CD4-positive, CD25-positive, alpha-beta regulatory T cell (primary cell): Measurements from ENCODE around the gene BCAS1. TPM values are rescaled to one million over a fixed set of nuclear protein-coding genes. Genes with fewer than 3 reads are reported as not detected.
"Not testable (repeated sequence)": the region's sequence is repeated elsewhere in the genome, so short reads cannot be mapped to it uniquely, and the experiment has no call there.

Source experiments
- ATAC-seq, 2 donors: fragments of 150-1000 bp; cut with Tn5 transposase; one replicate each; pipeline ENCODE4 v1.10.0; 2021; ENCODE audit warnings: low read depth in 2 of 2, moderate number of reproducible peaks in 2 of 2, moderate library complexity in 1 of 2
- DNase-seq, 3 donors: peaks; one replicate each; pipeline versions ENCODE4 v3.0.0 to v3.0.0-alpha.2; 2012 to 2022; ENCODE audit warnings: mixed read lengths in 1 of 3
- H3K27ac ChIP-seq: one replicate; pipeline ENCODE4 v1.7.0; 2013; ENCODE audit warnings: mild to moderate bottlenecking, low read length; ENCODE audit not compliant: insufficient read depth, poor library complexity, severe bottlenecking
- H3K27me3 ChIP-seq: one replicate; pipeline ENCODE4 v1.7.0; 2013; ENCODE audit warnings: low read length; ENCODE audit not compliant: control insufficient read depth, insufficient read depth
- H3K36me3 ChIP-seq: one replicate; pipeline ENCODE4 v1.7.0; 2013; ENCODE audit warnings: mild to moderate bottlenecking, low read length, moderate library complexity; ENCODE audit not compliant: control insufficient read depth, insufficient read depth
- H3K4me1 ChIP-seq: 2 replicates; pipeline ENCODE4 v1.7.0; 2013; ENCODE audit warnings: mild to moderate bottlenecking, low read length; ENCODE audit not compliant: insufficient read depth, control insufficient read depth, poor library complexity, severe bottlenecking
- H3K4me3 ChIP-seq: one replicate; pipeline ENCODE4 v1.7.0; 2013; ENCODE audit warnings: low read depth, mild to moderate bottlenecking, low read length, moderate library complexity
- H3K9me3 ChIP-seq, 2 experiments: 1 replicate in 1 of 2; 2 replicates in 1 of 2; pipeline ENCODE4 v1.7.0; 2013; ENCODE audit warnings: low read length in 2 of 2, mild to moderate bottlenecking in 1 of 2, moderate library complexity in 1 of 2; ENCODE audit not compliant: control insufficient read depth in 2 of 2
- H3K27ac Mint-ChIP-seq, 3 donors: one replicate each; pipeline ENCODE4 v1.8.0; 2020 to 2022; ENCODE audit warnings: mild to moderate bottlenecking in 3 of 3, mixed read lengths in 3 of 3, moderate library complexity in 2 of 3
- H3K27me3 Mint-ChIP-seq: one replicate; pipeline ENCODE4 v1.8.0; 2022; ENCODE audit warnings: mild to moderate bottlenecking, mixed read lengths
- H3K36me3 Mint-ChIP-seq: one replicate; pipeline ENCODE4 v1.8.0; 2020; ENCODE audit warnings: mixed read lengths
- H3K4me1 Mint-ChIP-seq, 4 donors: one replicate each; pipeline ENCODE4 v1.8.0; 2020 to 2022; ENCODE audit warnings: mixed read lengths in 4 of 4, mild to moderate bottlenecking in 1 of 4
- H3K4me3 Mint-ChIP-seq, 4 donors: one replicate each; pipeline ENCODE4 v1.8.0; 2020 to 2022; ENCODE audit warnings: mild to moderate bottlenecking in 4 of 4, mixed read lengths in 4 of 4, moderate library complexity in 3 of 4
- H3K9me3 Mint-ChIP-seq, 7 donors: one replicate each; pipeline ENCODE4 v1.8.0; 2020 to 2022; ENCODE audit warnings: mixed read lengths in 7 of 7, mild to moderate bottlenecking in 3 of 7, moderate library complexity in 2 of 7
- polyA plus RNA-seq, 4 donors: library from polyadenylated mRNA; unstranded; fragments of 300-500 nt; fragmentation: Illumina TruSeq; gene quantifications; one replicate each; pipeline ENCODE4 v1.2.3, GENCODE V29; 2021
- total RNA-seq: library from RNA; stranded (reverse); gene quantifications from one replicate; pipeline ENCODE4 v1.2.3, GENCODE V29; 2022

Gene BCAS1
- total and polyA plus RNA-seq, 5 donors from 2014 or later, result 0.81 to 17.3 (median 12.9) TPM

GRCh38 chr20:53938739-53939138 lies 131.7 kb downstream of the BCAS1 start:
- Mint-ChIP-seq H3K27me3 (peaks cover 4% of the 10 kb centered on the region), H3K27ac (peak overlapping the region in 1 of 3 donors; percentile 29), H3K4me1 (peaks cover 17 to 48% (median 38%) of the 10 kb centered on the region in 4 donors), H3K36me3 (no peaks in the 10 kb centered on the region), H3K9me3 (peaks cover 0 to 2% (median 0%) of the 10 kb centered on the region in 7 donors), H3K4me3 (no peak overlapping the region)
- no peak overlapping the region for H3K27ac ChIP-seq
- H3K9me3 ChIP-seq, result no peaks in the 10 kb centered on the region
- H3K4me3 ChIP-seq, result no peak overlapping the region
- H3K4me1 ChIP-seq, result peaks cover 22% of the 10 kb centered on the region
- ATAC-seq, result no peak
- DNase-seq, result no peak
- H3K36me3 ChIP-seq, result no peaks in the 10 kb centered on the region
- no peaks in the 10 kb centered on the region for H3K27me3 ChIP-seq

GRCh38 chr20:53937929-53938367 lies 132.4 kb downstream of the BCAS1 start:
- DNase-seq (no peak), ATAC-seq (no peak)
- Histone ChIP-seq H3K27me3 (no peaks in the 10 kb centered on the region), H3K9me3 (no peaks in the 10 kb centered on the region), H3K4me3 (no peak overlapping the region), H3K36me3 (no peaks in the 10 kb centered on the region), H3K27ac (no peak overlapping the region), H3K4me1 (peaks cover 22% of the 10 kb centered on the region)
- no peaks in the 10 kb centered on the region for H3K36me3 Mint-ChIP-seq
- peaks cover 0 to 2% (median 0%) of the 10 kb centered on the region in 7 donors for H3K9me3 Mint-ChIP-seq
- H3K4me1 Mint-ChIP-seq, result peaks cover 23 to 47% (median 38%) of the 10 kb centered on the region in 4 donors
- peaks cover 4% of the 10 kb centered on the region for H3K27me3 Mint-ChIP-seq
- H3K27ac Mint-ChIP-seq, result peak overlapping the region in 1 of 3 donors; percentile 18
- no peak overlapping the region for H3K4me3 Mint-ChIP-seq

GRCh38 chr20:53937339-53937741 lies 133.1 kb downstream of the BCAS1 start:
- DNase-seq (no peak), ATAC-seq (no peak)
- H3K4me3 ChIP-seq, result no peak overlapping the region
- peaks cover 22% of the 10 kb centered on the region for H3K4me1 ChIP-seq
- H3K27ac ChIP-seq, result no peak overlapping the region
- H3K27me3 Mint-ChIP-seq, result peaks cover 4% of the 10 kb centered on the region
- H3K27ac Mint-ChIP-seq, result no peak overlapping the region
- no peaks in the 10 kb centered on the region for H3K36me3 Mint-ChIP-seq
- no peak overlapping the region for H3K4me3 Mint-ChIP-seq
- H3K9me3 ChIP-seq, result no peaks in the 10 kb centered on the region
- peaks cover 0 to 2% (median 0%) of the 10 kb centered on the region in 7 donors for H3K9me3 Mint-ChIP-seq
- no peaks in the 10 kb centered on the region for H3K36me3 ChIP-seq
- peaks cover 23 to 47% (median 39%) of the 10 kb centered on the region in 4 donors for H3K4me1 Mint-ChIP-seq
- H3K27me3 ChIP-seq, result no peaks in the 10 kb centered on the region

- H3K9me3 ChIP-seq, result no peaks in the 10 kb centered on the region
- H3K36me3 Mint-ChIP-seq, result no peaks in the 10 kb centered on the region
- peaks cover 22% of the 10 kb centered on the region for H3K4me1 ChIP-seq
- H3K27me3 Mint-ChIP-seq, result peaks cover 8% of the 10 kb centered on the region
- peaks cover 0 to 2% (median 0%) of the 10 kb centered on the region in 7 donors for H3K9me3 Mint-ChIP-seq
- H3K27ac Mint-ChIP-seq, result peak overlapping the region; percentile 13 to 95 (median 84)
- DNase-seq (no peak), ATAC-seq (no peak)
- no peaks in the 10 kb centered on the region for H3K36me3 ChIP-seq
- H3K27ac ChIP-seq, result peak overlapping the region; percentile 38
- peak overlapping the region; percentile 57 for H3K4me3 ChIP-seq
- H3K27me3 ChIP-seq, result peaks cover 2% of the 10 kb centered on the region
- H3K4me1 Mint-ChIP-seq, result peaks cover 23 to 53% (median 38%) of the 10 kb centered on the region in 4 donors
- H3K4me3 Mint-ChIP-seq, result peak overlapping the region in 3 of 4 donors; percentile 23 to 85 (median 73)
Observed at GRCh38 chr20:53935344-53936084, 134.9 kb downstream of the BCAS1 start.

GRCh38 chr20:53934421-53935343 lies 135.7 kb downstream of the BCAS1 start:
- Mint-ChIP-seq H3K27ac (peak overlapping the region; percentile 13 to 95 (median 72)), H3K36me3 (no peaks in the 10 kb centered on the region), H3K4me1 (peaks cover 16 to 53% (median 33%) of the 10 kb centered on the region in 4 donors), H3K9me3 (peaks cover 0 to 2% (median 0%) of the 10 kb centered on the region in 7 donors), H3K4me3 (peak overlapping the region; percentile 23 to 87 (median 79)), H3K27me3 (peaks cover 4% of the 10 kb centered on the region)
- H3K27me3 ChIP-seq, result peaks cover 4% of the 10 kb centered on the region
- H3K9me3 ChIP-seq, result no peaks in the 10 kb centered on the region
- H3K4me1 ChIP-seq, result peaks cover 22% of the 10 kb centered on the region
- peak overlapping the region; percentile 38 for H3K27ac ChIP-seq
- peak; percentile 50 to 65 for ATAC-seq
- peak in 1 of 3 donors; percentile 80 for DNase-seq
- peak overlapping the region; percentile 57 for H3K4me3 ChIP-seq
- no peaks in the 10 kb centered on the region for H3K36me3 ChIP-seq

- Histone ChIP-seq H3K27ac (no peak overlapping the region), H3K9me3 (no peaks in the 10 kb centered on the region), H3K4me3 (no peak overlapping the region), H3K36me3 (no peaks in the 10 kb centered on the region), H3K4me1 (peaks cover 22% of the 10 kb centered on the region), H3K27me3 (peaks cover 4% of the 10 kb centered on the region)
- Mint-ChIP-seq H3K4me1 (peaks cover 16 to 50% (median 30%) of the 10 kb centered on the region in 4 donors), H3K36me3 (no peaks in the 10 kb centered on the region), H3K27ac (peak overlapping the region in 2 of 3 donors; percentile 13 to 21), H3K4me3 (peak overlapping the region in 1 of 4 donors; percentile 75), H3K27me3 (peaks cover 4% of the 10 kb centered on the region), H3K9me3 (peaks cover 0 to 2% (median 0%) of the 10 kb centered on the region in 7 donors)
- ATAC-seq, result no peak
- no peak for DNase-seq
Observed at GRCh38 chr20:53933232-53933846, 137.1 kb downstream of the BCAS1 start.

GRCh38 chr20:53932655-53933192 lies 137.7 kb downstream of the BCAS1 start:
- H3K9me3 ChIP-seq, H3K4me3 Mint-ChIP-seq, H3K36me3 Mint-ChIP-seq, H3K27me3 Mint-ChIP-seq, ATAC-seq, H3K4me3 ChIP-seq, DNase-seq, H3K27ac ChIP-seq, H3K27me3 ChIP-seq, H3K36me3 ChIP-seq, H3K9me3 Mint-ChIP-seq: not testable (repeated sequence)
- Mint-ChIP-seq H3K27ac (peak overlapping the region in 1 of 3 donors; percentile 38), H3K4me1 (peaks cover 16 to 44% (median 26%) of the 10 kb centered on the region in 4 donors)
- peaks cover 22% of the 10 kb centered on the region for H3K4me1 ChIP-seq
